ENCODE data around the gene GPR84.

GPR84 gene

DNA sequence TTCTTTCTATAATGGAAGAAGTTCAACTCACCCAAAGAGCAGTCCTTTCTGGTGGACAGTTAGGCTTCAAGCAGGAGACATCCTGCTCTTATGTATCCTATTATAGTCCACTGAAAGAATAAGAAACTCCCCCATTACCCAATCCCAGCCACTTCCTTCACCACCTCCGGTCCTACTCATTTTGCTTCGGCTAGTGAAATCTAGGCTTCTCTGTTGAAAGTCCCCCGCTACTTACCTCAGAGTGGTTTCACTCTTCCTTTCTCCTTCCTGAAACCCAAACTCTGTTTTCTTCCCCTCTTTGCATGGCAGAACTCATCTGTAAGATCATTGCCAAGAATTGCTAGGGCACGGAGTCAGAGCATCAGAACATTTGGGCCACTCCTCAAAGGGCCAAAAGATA, at the start of gene GPR84:
Gene GPR84 (minus strand): TSS at position 74 of the 400 bp plus-strand sequence. CDS start 635 bp downstream, outside the sequence.
- no peak for DNase-seq

DNA sequence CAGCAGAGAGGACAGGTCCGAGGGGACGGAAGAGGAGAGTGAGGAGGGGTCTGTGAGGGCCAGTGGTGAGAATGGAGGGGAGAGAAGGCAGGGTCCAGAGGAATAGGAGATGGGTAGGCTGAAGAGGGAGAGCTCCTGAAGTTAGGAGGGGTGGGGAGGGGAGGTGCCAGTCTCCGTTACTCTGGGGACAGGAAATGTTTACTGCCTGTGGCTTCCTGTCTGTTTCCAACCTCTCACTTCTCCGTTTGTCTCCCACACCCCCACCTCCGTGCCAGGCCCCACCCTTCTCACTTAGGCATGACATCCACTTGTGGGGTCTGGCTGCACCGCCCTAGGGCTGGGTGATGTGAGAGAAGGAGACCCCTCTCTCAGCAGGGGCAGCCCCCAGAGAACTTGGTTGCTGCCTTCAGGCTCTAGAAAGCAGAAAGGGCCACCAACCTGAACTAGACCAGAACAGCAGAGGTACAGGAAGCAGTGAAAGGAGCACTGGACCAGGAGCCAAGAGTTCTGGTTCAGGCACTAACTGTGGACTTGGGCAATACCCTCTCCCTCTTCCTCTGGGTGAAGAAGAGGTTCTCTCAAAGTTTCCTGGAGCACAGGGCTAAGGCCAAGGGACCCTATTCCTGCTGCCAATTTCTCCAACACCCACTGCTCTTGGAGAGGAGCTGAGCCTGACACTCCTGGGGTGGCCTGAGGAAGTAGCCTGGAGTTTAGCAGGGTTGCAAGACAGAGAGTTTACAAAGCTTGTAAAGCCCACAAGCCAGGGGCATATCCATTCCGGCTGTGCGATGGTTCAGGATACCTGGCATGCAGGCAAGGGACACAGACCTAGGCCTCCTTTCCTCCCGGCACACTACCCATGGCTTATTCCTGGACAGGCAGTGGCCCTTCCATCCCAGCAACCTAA, 49.3 kb upstream of the GPR84 start:
- no peak for DNase-seq

DNA sequence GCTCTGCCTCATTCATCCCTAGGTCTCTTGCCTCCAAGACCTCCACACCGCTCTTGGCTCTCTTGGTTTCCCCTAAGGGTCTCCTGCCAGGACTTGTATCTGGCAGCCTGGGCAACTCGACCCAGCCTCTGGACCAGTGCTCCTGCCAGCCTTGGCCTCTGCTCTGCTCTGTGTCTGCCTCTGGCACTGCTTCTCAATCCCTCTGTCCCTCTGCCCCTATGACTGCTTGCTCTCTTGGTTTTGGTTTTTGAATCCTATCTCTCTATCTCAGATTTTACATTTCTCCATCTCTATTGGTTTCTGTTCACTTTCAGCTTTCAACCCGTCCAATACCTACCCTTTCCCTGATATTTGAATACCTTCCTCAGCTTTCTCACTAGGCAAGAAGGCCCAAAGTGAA, 48.5 kb upstream of the GPR84 start:
- DNase-seq = no peak

DNA sequence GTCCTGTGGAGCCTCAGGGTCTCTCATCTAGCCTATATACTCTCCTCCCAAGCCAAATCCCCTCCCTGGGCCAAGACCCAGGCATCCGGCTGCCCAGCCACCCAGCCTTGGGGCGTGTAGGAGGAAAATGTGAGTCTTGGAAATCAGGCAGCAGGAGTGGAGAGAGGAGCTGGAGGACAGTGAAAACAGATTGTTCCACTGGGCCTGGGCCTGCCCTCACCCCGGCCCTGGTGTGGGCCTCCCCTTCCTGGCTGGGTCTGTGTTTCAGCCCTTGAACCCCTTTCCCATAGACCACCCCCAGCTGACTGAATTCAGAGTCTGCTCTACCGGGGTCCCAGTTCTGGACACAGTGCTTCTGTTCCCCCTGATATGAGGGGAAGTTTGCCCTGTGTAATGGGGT, 48.1 kb upstream of the GPR84 start:
- DNase-seq = no peak

DNA sequence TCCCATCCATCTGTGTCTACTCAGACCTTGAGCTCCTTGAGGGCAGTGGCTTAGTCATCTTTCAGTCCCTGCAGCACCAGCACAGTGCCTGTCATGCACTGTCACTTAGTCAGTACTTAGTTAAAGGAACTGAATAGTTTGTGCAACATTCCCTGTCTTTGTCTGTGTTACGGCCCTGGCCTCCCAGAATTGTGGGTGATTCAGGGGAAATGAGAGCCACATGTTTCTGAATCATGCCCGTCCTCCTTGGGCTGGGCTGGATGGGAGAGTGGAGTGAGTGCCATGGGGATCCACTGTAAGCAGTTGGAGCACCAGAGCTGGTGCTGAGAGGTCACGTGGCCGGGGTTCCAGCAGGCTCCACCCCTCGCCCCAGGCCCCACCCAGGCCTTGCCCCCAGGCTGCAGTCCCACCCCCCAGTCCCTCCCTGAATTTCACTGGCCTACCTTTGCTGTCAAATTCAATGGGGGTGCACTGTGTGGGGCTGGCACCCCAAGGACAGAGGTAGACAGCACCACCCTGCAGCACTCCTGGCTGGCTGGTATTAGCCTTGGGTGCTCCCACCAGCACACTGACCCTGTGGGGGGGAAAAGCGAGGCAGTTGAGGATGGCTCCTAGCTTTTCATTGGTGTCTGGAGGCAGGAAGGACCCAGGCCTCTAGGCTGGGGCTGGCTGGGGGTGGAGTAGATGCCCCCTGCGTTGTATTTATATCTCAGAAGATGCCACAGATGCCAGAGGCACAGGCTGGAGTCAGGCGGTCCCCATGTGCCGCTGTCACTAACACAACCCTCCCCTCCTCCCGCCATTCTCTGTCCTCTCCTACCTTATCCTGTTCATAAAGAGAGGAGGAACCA, 47.3 kb upstream of the GPR84 start:
- DNase-seq = no peak

DNA sequence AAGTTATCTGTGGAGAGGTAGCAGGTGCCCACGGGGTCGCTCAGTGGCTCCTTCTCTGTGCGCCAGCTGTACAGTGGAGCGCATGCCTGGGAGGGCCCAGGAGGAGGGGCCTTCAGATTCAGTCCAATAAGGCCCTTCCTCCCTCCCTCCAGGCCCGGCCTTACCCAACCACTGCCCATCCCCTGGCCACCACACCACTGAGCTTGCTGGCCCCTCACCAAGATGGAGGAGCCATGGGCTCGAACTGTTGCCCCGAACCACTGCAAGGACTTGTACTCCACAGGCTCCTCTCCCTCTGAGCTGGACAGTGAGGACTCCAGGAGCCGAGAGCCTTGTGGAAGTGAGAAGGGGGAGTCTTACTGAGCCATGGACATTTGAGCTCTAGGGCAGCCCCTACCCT, 45.0 kb upstream of the GPR84 start:
- no peak for DNase-seq

DNA sequence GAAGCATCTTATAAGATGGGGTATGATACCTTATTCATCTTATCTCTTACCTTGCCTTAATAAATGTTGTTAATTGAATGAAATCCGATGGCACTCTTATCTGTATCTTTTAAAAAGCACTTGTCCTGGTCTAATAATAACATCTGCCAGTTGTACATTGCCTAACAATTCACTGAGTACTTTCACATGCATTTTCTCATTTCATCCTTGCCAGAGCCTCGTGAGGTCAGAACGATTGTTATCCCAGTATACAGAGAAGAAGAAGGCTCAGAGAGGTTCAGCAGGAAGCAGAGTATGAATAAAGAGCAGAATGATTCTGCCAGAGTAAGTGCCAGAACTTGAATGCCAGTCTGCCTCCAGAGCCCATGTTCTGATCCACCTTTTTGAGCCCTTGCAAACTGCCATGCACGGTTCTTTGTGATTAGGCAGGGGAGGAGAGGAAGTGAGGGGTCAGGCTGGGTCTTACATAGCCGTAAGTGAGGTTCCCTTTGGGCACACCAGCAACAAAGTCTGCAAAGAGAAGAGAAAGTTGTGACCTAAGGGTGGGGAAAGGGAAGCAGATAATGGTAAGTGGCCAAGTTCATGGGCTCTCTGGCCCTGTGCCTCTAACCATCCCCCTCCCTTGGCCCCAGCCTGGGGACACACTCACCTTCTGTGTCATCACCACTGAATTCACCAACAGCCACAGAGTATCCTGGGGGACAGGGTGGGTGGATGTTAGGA, 43.1 kb upstream of the GPR84 start:
- DNase-seq = no peak

DNA sequence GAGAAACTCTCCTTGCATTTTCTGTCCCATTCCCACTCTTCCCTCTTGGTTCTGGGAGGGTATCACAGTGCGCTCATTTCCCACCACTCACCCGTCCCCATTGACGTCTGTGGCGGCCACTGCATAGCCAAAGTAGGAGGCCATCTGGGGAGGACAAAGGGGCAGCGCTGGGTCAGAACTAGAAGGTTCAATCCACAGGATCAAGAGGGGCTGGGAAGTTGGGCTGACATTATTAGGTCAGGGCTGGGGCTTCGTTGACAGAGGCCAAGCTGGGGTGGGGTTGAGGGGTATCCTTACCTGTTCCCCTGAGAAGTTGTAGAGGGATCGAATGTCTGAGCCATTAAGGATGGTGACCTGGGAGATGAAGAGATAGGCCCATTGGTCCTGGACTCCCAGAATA, 41.3 kb upstream of the GPR84 start:
- no peak for DNase-seq

DNA sequence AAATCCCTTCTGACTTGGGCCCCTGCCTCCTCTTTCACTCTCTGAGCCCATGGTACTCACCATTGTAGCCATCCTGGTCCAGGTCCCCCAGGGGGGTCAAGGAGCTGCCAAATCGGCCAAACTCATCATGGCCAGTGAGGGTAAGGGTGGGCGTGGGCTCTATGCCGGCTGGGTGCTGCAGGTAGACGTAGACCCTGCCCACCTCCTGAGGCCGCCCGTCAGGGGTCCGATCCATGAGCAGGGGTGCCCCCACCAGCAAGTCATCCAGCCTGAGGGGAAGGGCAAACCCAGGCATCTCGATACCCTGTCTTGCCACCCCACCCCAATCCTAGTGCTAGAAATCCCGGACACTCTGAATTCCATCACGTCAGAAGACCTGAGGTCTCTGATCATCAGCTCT, 40.8 kb upstream of the GPR84 start:
- no peak for DNase-seq

DNA sequence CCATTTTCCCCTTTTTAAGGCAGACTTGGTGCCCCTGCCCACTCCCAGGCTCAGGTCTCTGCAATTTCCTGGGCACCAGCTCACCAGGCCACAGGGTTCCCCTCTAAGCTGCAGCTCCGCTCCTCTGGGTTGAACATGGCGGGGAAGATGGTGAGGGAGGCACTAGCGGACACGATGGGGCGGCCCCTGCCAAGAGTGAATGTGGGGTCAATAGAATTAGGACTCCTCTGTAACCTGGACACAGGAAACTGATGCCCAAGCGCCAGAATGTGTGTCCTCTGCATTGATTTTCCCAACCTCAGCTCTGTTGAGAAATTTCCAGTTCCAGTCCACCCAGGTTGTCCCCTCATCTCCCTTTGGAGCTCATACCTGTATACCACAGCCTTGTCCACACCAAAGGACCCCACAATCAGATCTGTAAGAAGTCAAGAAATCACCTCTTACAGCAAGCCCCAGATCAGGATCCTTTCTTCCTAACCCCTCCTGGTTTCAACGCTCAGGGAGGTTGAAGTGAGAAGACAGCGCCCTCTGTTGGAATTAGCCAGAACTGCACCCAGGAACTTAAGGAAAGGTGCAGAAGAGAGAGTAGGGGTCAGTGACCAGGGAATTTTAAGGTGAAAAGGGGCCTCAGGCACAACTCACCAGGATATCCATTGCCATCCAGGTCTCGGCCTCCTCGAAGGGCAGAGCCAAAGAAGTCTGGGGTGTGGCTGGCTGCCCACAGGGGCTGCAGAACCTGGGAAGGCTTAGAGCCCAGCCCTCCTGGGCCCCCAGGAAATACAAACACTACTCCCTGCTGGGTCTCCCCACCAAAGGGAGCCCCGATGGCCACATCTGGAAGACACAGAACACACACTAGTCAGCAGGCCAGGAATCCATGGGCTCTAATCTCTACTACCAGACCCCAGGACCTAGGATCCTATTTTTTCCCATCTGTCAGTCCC, 40.0 kb upstream of the GPR84 start:
- no peak for DNase-seq

DNA sequence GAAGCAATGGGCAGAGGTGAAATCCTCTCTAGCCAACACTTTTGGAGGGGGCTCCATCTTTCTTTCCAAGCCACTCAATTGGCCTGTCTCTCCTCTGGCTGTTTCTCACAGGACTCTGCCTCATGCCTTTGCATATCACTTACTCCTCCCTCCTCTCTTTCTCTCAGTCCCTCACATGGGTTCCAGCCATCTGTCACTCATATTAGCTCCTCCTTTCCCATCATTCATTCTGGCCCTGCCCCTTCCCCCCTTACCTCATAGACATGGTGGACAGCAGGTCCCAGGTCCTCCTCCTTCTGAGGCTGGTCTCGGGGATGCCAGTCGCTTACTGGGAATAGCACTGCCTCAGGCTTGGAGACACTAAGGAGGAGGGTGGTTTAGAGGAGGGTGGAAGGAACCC, 36.8 kb upstream of the GPR84 start:
- DNase-seq = no peak

DNA sequence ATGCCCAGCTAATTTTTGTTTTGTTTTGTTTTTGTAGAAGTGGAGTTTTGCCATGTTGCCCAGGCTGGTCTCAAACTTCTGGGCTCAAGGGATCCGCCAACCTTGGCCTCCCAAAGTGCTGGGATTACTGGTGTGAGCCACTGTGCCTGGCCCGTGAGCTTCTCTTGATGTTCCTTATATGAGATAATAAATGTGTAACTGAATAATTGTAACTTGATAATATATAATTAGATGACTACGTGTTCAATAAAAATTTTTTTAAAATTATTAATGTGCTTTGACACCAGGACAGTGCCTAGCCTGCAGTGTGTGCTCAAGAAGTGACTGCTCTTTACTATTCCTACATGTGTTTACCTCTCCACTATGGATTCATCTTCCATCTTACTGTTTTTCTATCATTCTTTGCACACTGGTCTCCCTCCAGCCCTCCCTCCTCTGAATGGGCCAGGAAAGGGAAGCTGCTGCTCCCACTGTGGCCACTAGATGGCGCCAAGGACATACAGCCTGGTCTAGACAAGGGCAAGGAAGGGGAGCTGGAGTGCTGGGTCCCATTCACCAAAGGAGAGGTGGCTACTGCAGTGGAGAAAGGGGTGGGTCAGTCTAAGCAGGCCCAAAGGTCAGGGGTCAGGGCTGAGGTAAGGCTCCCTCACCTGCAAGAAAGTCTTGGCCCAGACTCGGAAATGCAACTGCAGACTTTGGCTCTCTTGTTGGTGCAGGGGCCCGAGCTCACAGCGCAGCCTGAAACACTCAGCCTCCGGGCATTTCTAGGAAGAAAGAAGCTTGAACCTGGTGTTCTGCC, 34.9 kb upstream of the GPR84 start:
- DNase-seq = no peak

DNA sequence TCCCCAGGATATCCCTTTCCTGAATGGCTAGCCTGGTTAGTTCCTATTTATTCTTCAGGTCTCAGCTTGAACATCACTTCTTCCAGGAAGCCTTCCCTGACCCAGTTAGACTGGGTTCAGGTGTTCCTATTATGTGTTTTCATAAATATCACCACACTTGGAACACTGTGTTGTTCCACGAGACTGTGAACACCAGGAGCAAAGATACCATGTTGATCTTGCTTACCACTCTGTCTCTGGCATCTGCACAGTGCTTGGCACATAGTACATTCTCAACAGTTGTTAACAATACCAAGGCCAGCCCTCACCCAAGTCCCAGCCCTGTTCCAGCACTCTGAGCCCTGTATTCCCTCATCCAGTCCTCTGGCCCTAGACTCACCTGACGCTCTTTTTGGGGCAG, 33.9 kb upstream of the GPR84 start:
- DNase-seq = no peak

DNA sequence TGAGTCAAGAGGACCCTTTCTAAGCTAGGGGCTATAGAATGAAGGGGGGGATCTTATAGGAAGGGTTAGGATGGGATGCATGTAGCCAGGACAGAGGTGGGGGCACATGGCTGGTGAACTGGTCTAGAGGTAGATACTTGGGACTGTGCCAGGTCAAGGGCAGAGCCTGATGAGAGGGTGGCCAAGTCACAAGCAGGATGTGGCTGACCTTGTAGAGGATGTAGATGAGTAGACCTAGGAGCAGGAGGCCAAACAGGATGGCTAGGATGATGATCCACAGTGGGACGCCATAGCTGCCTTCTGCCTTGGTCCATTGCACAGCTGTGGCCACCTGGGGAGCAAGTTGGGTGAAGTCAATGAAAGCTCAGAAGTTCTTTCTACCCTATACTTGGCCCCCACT, 32.9 kb upstream of the GPR84 start:
- DNase-seq = no peak

DNA sequence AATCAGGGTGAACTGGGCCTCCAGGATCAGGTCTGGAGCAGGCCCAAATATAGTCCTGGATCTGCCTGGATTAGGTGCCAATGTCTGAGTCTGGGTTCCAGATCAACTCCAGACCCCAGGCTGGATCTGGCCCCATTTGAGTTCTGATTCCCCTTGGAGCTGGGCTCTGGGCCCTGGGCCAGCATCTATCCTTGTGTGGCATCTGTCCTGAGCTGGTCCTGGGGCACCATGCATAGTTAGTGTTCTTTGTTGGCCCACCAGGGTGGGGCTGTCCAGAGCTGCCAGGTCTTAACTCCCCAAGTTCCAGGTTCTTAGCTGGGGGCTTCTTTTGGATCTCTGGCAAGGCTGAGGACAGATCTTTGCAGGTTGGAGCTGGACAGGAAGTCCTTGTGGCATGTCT, 31.3 kb upstream of the GPR84 start:
- no peak for DNase-seq

DNA sequence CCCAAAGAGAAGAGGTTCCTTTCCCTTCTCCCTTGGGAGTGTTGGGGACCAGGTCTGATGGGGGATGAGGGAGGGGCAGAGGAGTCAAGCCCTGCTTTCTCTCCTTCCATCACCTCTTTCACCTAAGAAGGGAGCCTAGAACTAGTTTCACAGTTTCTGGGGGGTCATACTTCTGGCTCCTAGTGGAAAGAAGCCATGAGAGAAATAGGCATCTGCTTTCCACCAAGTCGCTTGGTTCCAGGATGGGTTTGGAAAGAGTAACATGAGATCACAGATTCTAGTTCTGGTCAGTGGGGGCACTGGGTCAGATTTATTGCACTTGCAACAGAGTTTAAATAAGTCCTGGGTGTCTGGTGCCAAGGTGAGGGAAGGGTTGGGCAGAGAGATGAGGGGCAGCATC, 30.7 kb upstream of the GPR84 start:
- DNase-seq = no peak

DNA sequence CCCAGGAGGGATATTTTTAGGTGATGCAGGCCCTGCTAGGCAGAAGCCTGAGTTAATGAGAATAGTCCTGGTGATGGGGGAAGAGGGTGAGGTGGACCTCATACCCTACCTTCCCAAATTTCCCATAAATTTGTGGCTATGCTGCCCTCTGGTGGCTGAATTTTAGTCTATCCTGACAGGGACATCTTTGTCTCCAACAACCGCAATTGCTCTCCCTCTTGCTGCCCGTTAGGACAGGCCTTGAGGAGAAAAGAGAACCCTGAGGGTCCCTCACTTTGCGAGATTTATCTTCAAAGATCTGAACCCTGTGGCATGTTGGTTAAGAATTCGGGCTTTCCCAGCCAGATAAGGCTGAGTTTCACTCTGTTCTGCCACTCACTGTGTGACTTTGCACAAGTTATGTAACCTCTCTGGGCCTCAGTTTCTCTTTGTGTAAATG, 30.0 kb upstream of the GPR84 start:
- peak; percentile 33 for DNase-seq

DNA sequence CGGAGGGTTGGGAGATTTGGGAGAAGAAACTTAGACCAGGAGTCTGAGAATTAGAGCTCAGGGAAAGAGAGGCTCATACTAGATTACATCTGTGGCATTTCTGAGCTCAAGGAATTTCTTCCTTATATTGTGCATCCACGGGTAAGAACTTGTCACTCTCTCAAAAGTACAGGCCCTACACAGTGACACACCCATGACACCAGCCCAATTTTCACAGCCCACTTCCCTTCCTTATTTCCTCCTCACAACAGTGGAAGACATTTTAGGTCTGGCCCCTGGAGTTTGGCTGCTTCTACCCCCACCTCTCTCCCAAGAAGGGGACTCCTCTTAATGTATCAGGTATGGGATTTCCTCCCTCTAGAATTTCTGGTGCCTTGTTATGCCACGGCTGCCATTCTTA, 29.5 kb upstream of the GPR84 start:
- DNase-seq = no peak

DNA sequence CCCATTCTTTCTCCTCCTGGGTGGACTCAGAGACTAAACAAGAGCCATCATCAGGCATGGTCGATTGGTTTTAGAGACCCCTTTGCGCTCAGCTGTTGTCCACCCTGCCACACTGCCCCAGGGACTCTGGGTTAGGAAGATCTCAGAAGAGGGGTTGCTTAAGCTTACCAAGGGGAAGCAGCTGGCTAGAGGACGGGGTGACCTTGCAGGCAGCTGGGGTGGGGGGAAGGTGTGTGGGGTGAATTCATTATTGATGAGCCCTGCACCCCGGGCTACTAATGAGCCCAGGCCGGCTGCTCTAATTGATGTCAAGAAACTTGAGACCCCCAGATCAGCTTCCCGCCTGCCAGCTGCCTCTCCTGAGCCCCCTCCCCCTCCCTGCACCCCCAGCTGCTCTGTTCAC, 28.9 kb upstream of the GPR84 start:
- peak; percentile 43 for DNase-seq

DNA sequence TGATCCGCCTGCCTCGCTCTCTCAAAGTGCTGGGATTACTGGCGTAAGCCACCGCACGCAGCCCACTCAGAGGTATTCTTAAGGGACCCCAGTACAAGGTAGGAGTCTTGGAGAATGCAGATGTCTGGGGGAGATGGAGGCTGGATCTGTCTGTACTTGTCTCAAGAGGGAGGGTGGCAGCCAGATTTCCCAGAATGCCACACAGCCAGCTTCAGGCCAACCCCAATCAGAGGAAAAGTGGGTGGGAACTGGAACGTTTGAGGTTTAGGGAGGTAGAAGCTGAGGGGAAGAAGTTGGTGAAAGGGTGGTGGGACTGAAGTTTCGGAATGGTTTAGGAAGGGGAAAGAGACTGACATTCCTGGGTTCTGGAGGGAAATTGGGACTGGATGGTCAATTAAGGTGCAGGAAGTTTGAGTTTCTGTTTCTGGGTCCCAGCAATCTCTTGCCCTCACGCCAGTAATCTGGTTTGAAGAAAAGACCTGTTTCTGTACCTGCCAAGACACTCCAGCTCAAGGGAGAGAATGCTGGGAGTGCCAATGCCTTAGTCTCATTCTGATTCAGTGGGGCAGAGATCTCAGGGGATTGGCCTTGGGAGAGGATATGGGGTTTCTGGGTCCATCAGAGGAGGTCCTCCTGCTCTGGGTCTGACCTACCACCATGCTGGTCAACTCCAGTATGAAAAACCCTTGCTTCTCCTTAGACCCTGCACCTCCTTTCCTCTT, 28.4 kb upstream of the GPR84 start:
- DNase-seq = no peak

All from NCI-H524 treated with DMSO at 0.1 percent for 48 hours (cell line).